HL-60 (cell line): ENCODE measurements around the gene TNFSF13B.

ENCODE experiments used
- DNase-seq, 2 experiments: peaks; one replicate each; pipeline ENCODE4 v3.0.0-alpha.2; 2010 to 2020; ENCODE audit warnings: low read depth in 1 of 2, low spot score in 1 of 2
- H3K27ac ChIP-seq: fragments of 250-450 bp; sonication (Bioruptor Pico); replicated peaks from 2 replicates; pipeline ENCODE4 v1.5.1; 2020; ENCODE audit warnings: mild to moderate bottlenecking, moderate library complexity
- H3K27me3 ChIP-seq: fragments of 250-450 bp; sonication (Bioruptor Pico); 2 replicates; pipeline ENCODE4 v1.5.1; 2021; ENCODE audit warnings: mild to moderate bottlenecking, moderate library complexity; ENCODE audit not compliant: insufficient read depth, poor library complexity, severe bottlenecking
- H3K4me3 ChIP-seq: replicated peaks from 2 replicates; pipeline ENCODE4 v1.5.1; 2011; ENCODE audit warnings: mild to moderate bottlenecking, control low read depth, low read length; ENCODE audit not compliant: insufficient read depth
- CTCF ChIP-seq: IDR thresholded peaks from one replicate; pipeline ENCODE4 v1.5.1; 2011; ENCODE audit warnings: low read length, control low read depth, inconsistent platforms; ENCODE audit not compliant: insufficient read depth
- GABPA ChIP-seq: IDR thresholded peaks from 2 replicates; pipeline ENCODE4 v1.6.1; 2012; ENCODE audit warnings: low read depth
- POLR2AphosphoS5 ChIP-seq: IDR thresholded peaks from 2 replicates; pipeline ENCODE4 v1.6.1; 2012; ENCODE audit warnings: low read depth
- REST ChIP-seq: IDR thresholded peaks from 2 replicates; pipeline ENCODE4 v1.6.1; 2012; ENCODE audit warnings: low read depth; ENCODE audit not compliant: insufficient replicate concordance
- SPI1 ChIP-seq: IDR thresholded peaks from 2 replicates; pipeline ENCODE4 v1.6.1; 2012; ENCODE audit warnings: low read depth, mild to moderate bottlenecking, borderline replicate concordance

Gene TNFSF13B

GRCh38 chr13:108270442-108270841 lies 924 bp downstream of the TNFSF13B start:
- H3K27ac ChIP-seq, result peak overlapping the region; percentile 87
- H3K27me3 ChIP-seq, result no peaks in the 10 kb centered on the region
- peak in 1 of 2 experiments; percentile 64 for DNase-seq
- TF ChIP-seq GABPA (no peak), REST (no peak), CTCF (no peak), POLR2AphosphoS5 (no peak), SPI1 (no peak)
- H3K4me3 ChIP-seq, result peak overlapping the region; percentile 46

GRCh38 chr13:108272333-108272732 lies 2.8 kb downstream of the TNFSF13B start:
- TF ChIP-seq SPI1, result no peak
- Histone ChIP-seq H3K27me3 (no peaks in the 10 kb centered on the region), H3K4me3 (peak overlapping the region; percentile 46; the same call in 1 of the 2 replicates), H3K27ac (peak overlapping the region; percentile 87)
- no peak for DNase-seq

GRCh38 chr13:108273429-108274118 lies 4.1 kb downstream of the TNFSF13B start:
- no peak overlapping the region for H3K27ac ChIP-seq
- no peak overlapping the region for H3K4me3 ChIP-seq
- H3K27me3 ChIP-seq, result no peaks in the 10 kb centered on the region
- TF ChIP-seq POLR2AphosphoS5 (no peak), SPI1 (no peak), CTCF (no peak), GABPA (no peak), REST (no peak)
- no peak for DNase-seq

- DNase-seq, result no peak
- Histone ChIP-seq H3K4me3 (no peak overlapping the region), H3K27ac (no peak overlapping the region), H3K27me3 (no peaks in the 10 kb centered on the region)
- TF ChIP-seq POLR2AphosphoS5 (no peak), SPI1 (no peak)
Observed at GRCh38 chr13:108274718-108275117, 5.2 kb downstream of the TNFSF13B start.

GRCh38 chr13:108276060-108276459 lies 6.5 kb downstream of the TNFSF13B start:
- no peak for DNase-seq
- H3K27me3 ChIP-seq, result no peaks in the 10 kb centered on the region
- no peak overlapping the region for H3K4me3 ChIP-seq
- no peak for TF ChIP-seq GABPA
- no peak for TF ChIP-seq POLR2AphosphoS5
- TF ChIP-seq CTCF, result no peak
- no peak for TF ChIP-seq REST
- TF ChIP-seq SPI1, result no peak
- H3K27ac ChIP-seq, result no peak overlapping the region
